GM23338 (cell line): Measurements from ENCODE around the gene KCTD18.

ENCODE experiments used
- EZH2 ChIP-seq: fragments of 200-600 bp; sonication (generic); IDR thresholded peaks from one replicate; pipeline ENCODE4 v1.8.0; 2017; ENCODE audit warnings: antibody characterized with exemption, mild to moderate bottlenecking, low read depth; ENCODE audit not compliant: unreplicated experiment
- EZH2phosphoT487 ChIP-seq: fragments of 200-600 bp; sonication (generic); IDR thresholded peaks from one replicate; pipeline ENCODE4 v1.8.1; 2018; ENCODE audit warnings: antibody characterized with exemption; ENCODE audit not compliant: unreplicated experiment
- POLR2AphosphoS5 ChIP-seq: IDR thresholded peaks from 2 replicates; pipeline ENCODE4 v1.6.1; 2016; ENCODE audit warnings: antibody characterized with exemption, low read depth
- TF ChIP-seq, protein P1 (sequence below), 2 experiments: fragments of 200-600 bp in 1 of 2; sonication (generic) in 1 of 2; conservative IDR thresholded peaks; 2 replicates each; pipeline versions ENCODE4 v1.5.1 to v1.6.1; 2016 to 2017; ENCODE audit warnings: antibody characterized with exemption in 2 of 2, low read depth in 2 of 2, mild to moderate bottlenecking in 2 of 2, moderate library complexity in 1 of 2

GRCh38 chr2:200443916-200444315, 66.0 kb downstream of the KCTD18 start:
- no peak for TF ChIP-seq POLR2AphosphoS5
- no peak for TF ChIP-seq EZH2phosphoT487
- TF ChIP-seq, protein P1, sequence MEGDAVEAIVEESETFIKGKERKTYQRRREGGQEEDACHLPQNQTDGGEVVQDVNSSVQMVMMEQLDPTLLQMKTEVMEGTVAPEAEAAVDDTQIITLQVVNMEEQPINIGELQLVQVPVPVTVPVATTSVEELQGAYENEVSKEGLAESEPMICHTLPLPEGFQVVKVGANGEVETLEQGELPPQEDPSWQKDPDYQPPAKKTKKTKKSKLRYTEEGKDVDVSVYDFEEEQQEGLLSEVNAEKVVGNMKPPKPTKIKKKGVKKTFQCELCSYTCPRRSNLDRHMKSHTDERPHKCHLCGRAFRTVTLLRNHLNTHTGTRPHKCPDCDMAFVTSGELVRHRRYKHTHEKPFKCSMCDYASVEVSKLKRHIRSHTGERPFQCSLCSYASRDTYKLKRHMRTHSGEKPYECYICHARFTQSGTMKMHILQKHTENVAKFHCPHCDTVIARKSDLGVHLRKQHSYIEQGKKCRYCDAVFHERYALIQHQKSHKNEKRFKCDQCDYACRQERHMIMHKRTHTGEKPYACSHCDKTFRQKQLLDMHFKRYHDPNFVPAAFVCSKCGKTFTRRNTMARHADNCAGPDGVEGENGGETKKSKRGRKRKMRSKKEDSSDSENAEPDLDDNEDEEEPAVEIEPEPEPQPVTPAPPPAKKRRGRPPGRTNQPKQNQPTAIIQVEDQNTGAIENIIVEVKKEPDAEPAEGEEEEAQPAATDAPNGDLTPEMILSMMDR (conservative IDR thresholded peaks at IDR 0.05; ENCODE audit: low read depth in 2 of 2) = no peak
- TF ChIP-seq EZH2 = no peak
